Prostate gland (tissue), 2 donors: ENCODE data around the gene GLRX3.

Source experiments
- CTCF ChIP-seq, 4 experiments: fragments of 200-600 bp in 2 of 4; fragments of 450-650 bp in 2 of 4; sonication (generic) in 2 of 4; IDR thresholded peaks; 1 replicate in 3 of 4; 2 replicates in 1 of 4; pipeline ENCODE4 v1.5.1; 2016 to 2019; ENCODE audit warnings: antibody characterized with exemption in 4 of 4, mild to moderate bottlenecking in 2 of 4, moderate library complexity in 2 of 4
- POLR2AphosphoS5 ChIP-seq: sonication (generic); formaldehyde crosslinking; IDR thresholded peaks from one replicate; pipeline ENCODE4 v1.6.1; 2017; ENCODE audit warnings: antibody characterized with exemption

GRCh38 chr10:130195746-130196294 is 59.6 kb downstream of the GLRX3 start:
- TF ChIP-seq CTCF (IDR thresholded peaks at IDR 0.05): no peak
- TF ChIP-seq POLR2AphosphoS5: no peak
